ENCODE results near the gene ZFP57. TPM values are rescaled to one million over a fixed set of nuclear protein-coding genes. Genes with fewer than 3 reads are reported as not detected.

Gene ZFP57
- total RNA-seq, 2 donors from 2014 or later, result 0.57 to 1.7 TPM

GRCh38 chr6:29624520-29624961 is 56.4 kb downstream of the ZFP57 start:
- Histone ChIP-seq H3K9me3 (no peaks in the 10 kb centered on the region), H3K36me3 (no peaks in the 10 kb centered on the region), H3K27ac (no peak overlapping the region), H3K4me3 (no peak overlapping the region), H3K4me1 (replicated peaks) (no peaks in the 10 kb centered on the region), H3K27me3 (replicated peaks; ENCODE audit: insufficient read depth) (no peaks in the 10 kb centered on the region)
- 84% methylated on average over 3 of the region's 3 CpGs for WGBS
- intact Hi-C loops (cut with DNase I), result no loop called here
- TF ChIP-seq POLR2A (IDR thresholded peaks at IDR 0.05), result no peak
- no peak for TF ChIP-seq CTCF (IDR thresholded peaks at IDR 0.05)
- TF ChIP-seq POLR2AphosphoS5 (IDR thresholded peaks at IDR 0.05), result no peak
- DNase-seq (ENCODE audit: low spot score), result no peak

Small RNA genes within 50 kb of the gene (small RNA-seq; reads per million reads assigned to genes)
- gene SUMO2P1, result 0 reads per million in 2 donors

Other genes starting within 250 kb of the ZFP57 start
- gene OR10C1, start 241.8 kb downstream of the ZFP57 start, total RNA-seq, result not detected
- gene OR11A1, start 224.1 kb downstream of the ZFP57 start, total RNA-seq, result under 1 TPM in 1 of 2 donors, not detected in 1; 0.23 TPM
- gene OR2H1, start 224.0 kb downstream of the ZFP57 start, total RNA-seq, result 1 to 10 TPM in 1 of 2 donors, not detected in 1; 1.1 TPM
- gene MAS1L, start 193.2 kb downstream of the ZFP57 start, total RNA-seq, result not detected
- gene UBD, start 121.4 kb downstream of the ZFP57 start, total RNA-seq, result 10 to 100 TPM in 1 of 2 donors, 1 to 10 TPM in 1; 2.0 to 11.3 TPM
- not detected for gene OR2H2, start 96.0 kb downstream of the ZFP57 start, total RNA-seq
- gene GABBR1, start 48.0 kb downstream of the ZFP57 start, total RNA-seq, result 10 to 100 TPM; 19.4 to 30.7 TPM
- gene MOG, start 24.1 kb downstream of the ZFP57 start, total RNA-seq, result not detected
- gene HLA-F, start 42.3 kb upstream of the ZFP57 start, total RNA-seq, result 10 to 100 TPM; 34.0 to 62.1 TPM
- gene HLA-G, start 146.7 kb upstream of the ZFP57 start, total RNA-seq, result 1 to 10 TPM in 1 of 2 donors, not detected in 1; 1.8 TPM